ENCODE data around the gene APOL3.
"Not testable (repeated sequence)": the region's sequence is repeated elsewhere in the genome, so short reads cannot be mapped to it uniquely, and the experiment has no call there.

Gene APOL3

GRCh38 chr22:36156515-36157419 lies 3.8 kb downstream of the APOL3 start:
- no peak for FAIRE-seq

- FAIRE-seq, result no peak
Observed at GRCh38 chr22:36156119-36156514, 4.4 kb downstream of the APOL3 start.

- no peak for FAIRE-seq
Observed at GRCh38 chr22:36155702-36156101, 4.9 kb downstream of the APOL3 start.

- FAIRE-seq, result no peak
Observed at GRCh38 chr22:36154423-36154945, 6.1 kb downstream of the APOL3 start.

- no peak for FAIRE-seq
Observed at GRCh38 chr22:36153501-36154422, 6.8 kb downstream of the APOL3 start.

GRCh38 chr22:36152821-36153220 lies 7.7 kb downstream of the APOL3 start:
- not testable (repeated sequence) for FAIRE-seq

- FAIRE-seq, result no peak
Observed at GRCh38 chr22:36152088-36152487, 8.5 kb downstream of the APOL3 start.

GRCh38 chr22:36151006-36151595 lies 9.5 kb downstream of the APOL3 start:
- no peak for FAIRE-seq

- no peak for FAIRE-seq
Observed at GRCh38 chr22:36149441-36149840, 11.1 kb downstream of the APOL3 start.

- no peak for FAIRE-seq
Observed at GRCh38 chr22:36148411-36148810, 12.1 kb downstream of the APOL3 start.

- no peak for FAIRE-seq
Observed at GRCh38 chr22:36147196-36147791, 13.3 kb downstream of the APOL3 start.

GRCh38 chr22:36145881-36146280 lies 14.7 kb downstream of the APOL3 start:
- FAIRE-seq, result no peak

GRCh38 chr22:36144886-36145541 lies 15.5 kb downstream of the APOL3 start:
- peak; percentile 90 for FAIRE-seq

- FAIRE-seq, result no peak
Observed at GRCh38 chr22:36143956-36144355, 16.6 kb downstream of the APOL3 start.

- no peak for FAIRE-seq
Observed at GRCh38 chr22:36143066-36143815, 17.3 kb downstream of the APOL3 start.

- FAIRE-seq, result no peak
Observed at GRCh38 chr22:36141481-36141880, 19.1 kb downstream of the APOL3 start.

- FAIRE-seq, result not testable (repeated sequence)
Observed at GRCh38 chr22:36138709-36139108, 21.8 kb downstream of the APOL3 start.

GRCh38 chr22:36136988-36137387 lies 23.6 kb downstream of the APOL3 start:
- no peak for FAIRE-seq

GRCh38 chr22:36136475-36136874 lies 24.1 kb downstream of the APOL3 start:
- no peak for FAIRE-seq

GRCh38 chr22:36135306-36135980 lies 25.1 kb downstream of the APOL3 start:
- no peak for FAIRE-seq

- no peak for FAIRE-seq
Observed at GRCh38 chr22:36134182-36134581, 26.4 kb downstream of the APOL3 start.
